GM23338 (cell line): ENCODE measurements around the gene MYL11. TPM values are rescaled to one million over a fixed set of nuclear protein-coding genes. Genes with fewer than 3 reads are reported as not detected.

Experiments
- ATAC-seq: fragments of 200-7000 bp; cut with Tn5 transposase; 3 replicates; pipeline ENCODE4 v1.9.1; 2020
- DNase-seq: peaks from one replicate; pipeline ENCODE4 v3.0.0-alpha.2; 2015; ENCODE audit warnings: low spot score
- H2AFZ ChIP-seq: fragments of 200-600 bp; sonication (generic); 2 replicates; pipeline ENCODE4 v1.8.0; 2016; ENCODE audit warnings: antibody characterized with exemption, mild to moderate bottlenecking, moderate library complexity
- H3F3A ChIP-seq: fragments of 200-600 bp; sonication (generic); replicated peaks from 2 replicates; pipeline ENCODE4 v1.8.0; 2017; ENCODE audit warnings: antibody characterized with exemption, mixed run types, low read depth
- H3K27ac ChIP-seq: fragments of 200-600 bp; sonication (generic); 2 replicates; pipeline ENCODE4 v1.6.1; 2016; ENCODE audit warnings: low read depth
- H3K27me3 ChIP-seq: fragments of 200-600 bp; sonication (generic); 2 replicates; pipeline ENCODE4 v1.8.0; 2016; ENCODE audit warnings: mild to moderate bottlenecking, mixed run types, moderate library complexity; ENCODE audit not compliant: insufficient read depth
- H3K36me3 ChIP-seq: fragments of 200-600 bp; sonication (generic); 2 replicates; pipeline ENCODE4 v1.8.0; 2016; ENCODE audit warnings: mild to moderate bottlenecking; ENCODE audit not compliant: insufficient read depth
- H3K4me1 ChIP-seq: fragments of 200-600 bp; sonication (generic); 2 replicates; pipeline ENCODE4 v1.8.0; 2016; ENCODE audit warnings: mild to moderate bottlenecking, moderate library complexity; ENCODE audit not compliant: insufficient read depth
- H3K4me2 ChIP-seq: fragments of 200-600 bp; sonication (generic); 2 replicates; pipeline ENCODE4 v1.7.1; 2017; ENCODE audit warnings: mixed run types
- H3K4me3 ChIP-seq: fragments of 200-600 bp; sonication (generic); 2 replicates; pipeline ENCODE4 v1.6.1; 2016; ENCODE audit warnings: mixed run types
- H3K79me2 ChIP-seq: fragments of 200-600 bp; sonication (generic); replicated peaks from 2 replicates; pipeline ENCODE4 v1.8.0; 2017; ENCODE audit warnings: mild to moderate bottlenecking; ENCODE audit not compliant: insufficient read depth
- H3K9me2 ChIP-seq: fragments of 200-600 bp; sonication (generic); 2 replicates; pipeline ENCODE4 v1.8.0; 2017; ENCODE audit not compliant: insufficient read depth
- H4K20me1 ChIP-seq: fragments of 200-600 bp; sonication (generic); replicated peaks from 2 replicates; pipeline ENCODE4 v1.8.0; 2017; ENCODE audit warnings: mild to moderate bottlenecking; ENCODE audit not compliant: insufficient read depth
- H3K27ac Mint-ChIP-seq: 2 replicates; pipeline ENCODE4 v1.8.0; 2020; ENCODE audit warnings: inconsistent platforms, mild to moderate bottlenecking, moderate library complexity, mixed read lengths
- H3K27me3 Mint-ChIP-seq: 3 replicates; pipeline ENCODE4 v1.8.0; 2022; ENCODE audit warnings: low read depth, mild to moderate bottlenecking, moderate library complexity, mixed read lengths, inconsistent platforms; ENCODE audit not compliant: insufficient read depth, poor library complexity
- H3K36me3 Mint-ChIP-seq: 3 replicates; pipeline ENCODE4 v1.8.0; 2021; ENCODE audit warnings: low read depth, mild to moderate bottlenecking, inconsistent platforms, moderate library complexity, mixed read lengths
- H3K4me1 Mint-ChIP-seq: 3 replicates; pipeline ENCODE4 v1.8.0; 2020; ENCODE audit warnings: mild to moderate bottlenecking, inconsistent platforms, mixed read lengths
- H3K4me3 Mint-ChIP-seq: 3 replicates; pipeline ENCODE4 v1.8.0; 2021; ENCODE audit warnings: moderate library complexity, mild to moderate bottlenecking, inconsistent platforms, mixed read lengths
- H3K9me3 Mint-ChIP-seq: 3 replicates; pipeline ENCODE4 v1.8.0; 2020; ENCODE audit warnings: moderate library complexity, mild to moderate bottlenecking, inconsistent platforms, mixed read lengths
- CREB1 ChIP-seq: fragments of 250-450 bp; sonication (Bioruptor Pico); IDR thresholded peaks from 2 replicates; pipeline ENCODE4 v1.5.0; 2020; ENCODE audit warnings: low read depth, mild to moderate bottlenecking, moderate library complexity
- CTCF ChIP-seq, 2 experiments: fragments of 200-600 bp in 1 of 2; sonication (generic) in 1 of 2; conservative IDR thresholded peaks; 2 replicates each; pipeline versions ENCODE4 v1.5.1 to v1.6.1; 2016 to 2017; ENCODE audit warnings: antibody characterized with exemption in 2 of 2, low read depth in 2 of 2, mild to moderate bottlenecking in 2 of 2, moderate library complexity in 1 of 2
- ETS1 ChIP-seq: IDR thresholded peaks from 2 replicates; pipeline ENCODE4 v1.6.1; 2016; ENCODE audit warnings: antibody characterized with exemption
- EZH2 ChIP-seq: fragments of 200-600 bp; sonication (generic); IDR thresholded peaks from one replicate; pipeline ENCODE4 v1.8.0; 2017; ENCODE audit warnings: antibody characterized with exemption, mild to moderate bottlenecking, low read depth; ENCODE audit not compliant: unreplicated experiment
- EZH2phosphoT487 ChIP-seq: fragments of 200-600 bp; sonication (generic); IDR thresholded peaks from one replicate; pipeline ENCODE4 v1.8.1; 2018; ENCODE audit warnings: antibody characterized with exemption; ENCODE audit not compliant: unreplicated experiment
- JUNB ChIP-seq: IDR thresholded peaks from one replicate; pipeline ENCODE4 v1.6.1; 2016; ENCODE audit warnings: antibody characterized with exemption; ENCODE audit not compliant: unreplicated experiment
- NANOG ChIP-seq: IDR thresholded peaks from 2 replicates; pipeline ENCODE4 v1.6.1; 2016; ENCODE audit warnings: antibody characterized with exemption, borderline replicate concordance
- POLR2AphosphoS5 ChIP-seq: IDR thresholded peaks from 2 replicates; pipeline ENCODE4 v1.6.1; 2016; ENCODE audit warnings: antibody characterized with exemption, low read depth
- REST ChIP-seq: IDR thresholded peaks from one replicate; pipeline ENCODE4 v1.6.1; 2018; ENCODE audit warnings: antibody characterized with exemption; ENCODE audit not compliant: unreplicated experiment
- STAT1 ChIP-seq: IDR thresholded peaks from one replicate; pipeline ENCODE4 v1.6.1; 2016; ENCODE audit warnings: antibody characterized with exemption; ENCODE audit not compliant: unreplicated experiment
- ZNF114 ChIP-seq: fragments of 250-450 bp; sonication (Bioruptor Pico); IDR thresholded peaks from 2 replicates; pipeline ENCODE4 v1.5.0; 2020; ENCODE audit warnings: mild to moderate bottlenecking, moderate library complexity
- ZNF331 ChIP-seq: fragments of 250-450 bp; sonication (Bioruptor Pico); IDR thresholded peaks from 2 replicates; pipeline ENCODE4 v1.5.0; 2020; ENCODE audit warnings: low read depth, mild to moderate bottlenecking, moderate library complexity
- ZNF462 ChIP-seq: fragments of 250-450 bp; sonication (Bioruptor Pico); IDR thresholded peaks from 2 replicates; pipeline ENCODE4 v1.5.0; 2020; ENCODE audit warnings: mild to moderate bottlenecking, moderate library complexity
- polyA plus RNA-seq: library from polyadenylated mRNA; unstranded; fragments of >200 nt; fragmentation: Nextera tagmentation; extraction: Ambion mirVana; gene quantifications from 2 replicates; pipeline ENCODE4 v1.2.1, GENCODE V29; 2016
- total RNA-seq: library from RNA; depleted of rRNA; stranded (reverse); fragments of >200 nt; shearing (Covaris generic); gene quantifications from 2 replicates; pipeline ENCODE4 v1.2.3, GENCODE V29; 2014

The MYL11 gene
- total and polyA plus RNA-seq, 2 experiments from 2014 or later, result 3.5 TPM; not detected in 1

- ATAC-seq (no peak), DNase-seq (no peak)
- H3F3A ChIP-seq, result peaks cover 24% of the 10 kb centered on the region
- peaks cover 11% of the 10 kb centered on the region for H3K4me1 ChIP-seq
- Mint-ChIP-seq H3K27ac (no peak overlapping the region), H3K27me3 (peaks cover 28% of the 10 kb centered on the region), H3K4me3 (peak overlapping the region; percentile 93), H3K9me3 (no peaks in the 10 kb centered on the region; the same call in none of the 3 replicates), H3K36me3 (peaks cover 3% of the 10 kb centered on the region; the same call in 2 of the 3 replicates), H3K4me1 (peaks cover 24% of the 10 kb centered on the region)
- peak overlapping the region; percentile 94; the same call in 1 of the 2 replicates for H3K4me3 ChIP-seq
- H3K27ac ChIP-seq, result no peak overlapping the region
- no peaks in the 10 kb centered on the region for H3K36me3 ChIP-seq
- 0 out of 2 replicates have a peak, but pooled peaks cover 4% of the 10 kb centered on the region for H3K79me2 ChIP-seq
- H3K4me2 ChIP-seq, result no peak overlapping the region
- H3K27me3 ChIP-seq, result no peaks in the 10 kb centered on the region
- TF ChIP-seq JUNB, result no peak
- TF ChIP-seq CREB1 (CRISPR knock-in tag), result no peak
- no peak for TF ChIP-seq REST
- no peak for TF ChIP-seq ZNF331 (CRISPR knock-in tag)
- no peak for TF ChIP-seq POLR2AphosphoS5
- no peak for TF ChIP-seq ZNF462 (CRISPR knock-in tag)
- no peak for TF ChIP-seq EZH2
- TF ChIP-seq STAT1, result no peak
- TF ChIP-seq ETS1, result no peak
- no peak for TF ChIP-seq NANOG
- TF ChIP-seq CTCF (conservative IDR thresholded peaks at IDR 0.05; ENCODE audit: low read depth in 2 of 2), result no peak
- no peak for TF ChIP-seq EZH2phosphoT487
- no peak for TF ChIP-seq ZNF114 (CRISPR knock-in tag)
- no peak overlapping the region for H2AFZ ChIP-seq
- H3K9me2 ChIP-seq, result no peaks in the 10 kb centered on the region
- no peaks in the 10 kb centered on the region for H4K20me1 ChIP-seq
Observed at GRCh38 chr16:30380072-30380802, 5.6 kb downstream of the MYL11 start.
